NCI-H1105 treated with DMSO at 0.1 percent for 48 hours (cell line): ENCODE results near the gene SMC6.

ENCODE experiments used
- DNase-seq: peaks from one replicate; lab custom pipeline; 2025; lab: John Stamatoyannopoulos, UW

Gene SMC6

GRCh38 chr2:17717666-17718065 is 35.9 kb downstream of the SMC6 start:
- no peak for DNase-seq

DNA sequence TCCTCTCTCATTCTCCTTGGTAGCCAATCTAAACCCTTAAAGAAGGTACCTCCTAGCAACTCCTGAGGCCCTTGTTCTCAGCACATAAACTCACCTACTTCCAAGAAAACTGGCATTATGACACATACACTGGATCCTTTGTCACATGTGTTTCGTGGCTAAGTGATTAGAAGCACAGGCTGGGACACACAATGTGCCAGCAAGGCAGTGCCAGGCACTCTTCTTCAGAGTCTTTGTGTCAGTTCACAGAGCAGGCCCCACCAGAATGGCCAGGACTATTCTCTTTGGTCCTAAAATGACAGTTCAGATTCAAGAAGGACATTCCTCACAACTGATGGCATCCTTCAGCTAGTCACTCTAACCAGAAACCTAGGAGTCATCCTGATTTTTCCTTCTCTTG is 40.3 kb downstream of the SMC6 start:
- DNase-seq, result no peak

- DNase-seq, result no peak
Measured at GRCh38 chr2:17710547-17711248, 42.9 kb downstream of the SMC6 start.

GRCh38 chr2:17709897-17710296 is 43.7 kb downstream of the SMC6 start:
- no peak for DNase-seq

- DNase-seq, result no peak
Measured at GRCh38 chr2:17708501-17708900, 45.1 kb downstream of the SMC6 start.

GRCh38 chr2:17706845-17707244 is 46.8 kb downstream of the SMC6 start:
- DNase-seq, result no peak

DNA sequence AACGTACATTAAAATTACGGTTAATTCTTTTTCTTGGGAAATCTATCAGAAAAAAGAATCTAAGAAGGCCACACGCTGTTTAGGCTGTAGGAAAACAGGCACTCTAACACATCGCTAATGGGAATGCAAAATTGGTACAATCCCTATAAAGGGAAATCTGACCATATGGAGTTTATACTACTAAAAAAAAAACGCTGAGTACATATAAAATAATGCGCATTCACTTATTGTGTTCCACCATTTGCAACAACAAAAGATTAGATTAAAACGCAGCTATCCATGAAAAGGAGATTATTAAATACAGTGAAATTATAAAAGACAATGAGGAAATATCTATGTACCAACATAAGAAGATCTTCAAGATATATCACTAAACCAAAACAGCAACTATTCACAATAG is 62.8 kb downstream of the SMC6 start:
- no peak for DNase-seq

DNA sequence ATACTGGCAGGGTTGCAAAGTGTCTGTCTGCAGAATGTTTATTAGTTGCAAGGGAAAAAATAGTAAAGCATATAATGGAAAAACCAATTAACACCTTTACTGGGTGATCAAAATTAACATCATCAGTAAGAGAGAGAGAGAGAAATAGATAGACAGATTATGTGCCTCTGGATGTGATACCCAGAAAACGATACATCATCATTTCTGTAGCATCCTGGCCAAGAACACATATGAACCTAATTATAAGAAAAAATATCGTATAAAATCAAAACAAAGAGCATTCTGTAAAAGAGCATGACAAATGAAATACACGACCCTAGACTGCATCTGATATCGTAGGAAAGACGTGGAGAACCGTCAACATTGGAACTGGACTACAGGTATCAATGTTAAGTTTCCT is 64.6 kb downstream of the SMC6 start:
- DNase-seq, result no peak

DNA sequence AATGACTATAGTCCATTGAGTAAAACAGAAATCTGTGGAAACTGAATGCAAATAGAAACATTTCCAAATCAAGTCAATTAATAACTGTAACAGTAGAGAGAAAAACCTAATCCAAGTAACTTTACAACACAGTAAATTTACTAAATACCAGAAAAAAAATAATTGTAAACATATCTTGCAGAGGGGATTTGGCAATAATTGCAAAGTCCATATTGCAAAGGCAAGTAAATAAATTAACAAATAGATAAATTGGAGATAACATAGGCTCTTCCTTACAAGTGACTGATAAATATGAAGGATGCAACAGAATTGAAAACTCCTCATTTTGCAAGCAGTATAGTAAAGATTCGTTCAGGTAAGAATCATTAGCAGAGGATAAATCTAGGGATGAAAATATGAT is 65.0 kb downstream of the SMC6 start:
- DNase-seq, result no peak

DNA sequence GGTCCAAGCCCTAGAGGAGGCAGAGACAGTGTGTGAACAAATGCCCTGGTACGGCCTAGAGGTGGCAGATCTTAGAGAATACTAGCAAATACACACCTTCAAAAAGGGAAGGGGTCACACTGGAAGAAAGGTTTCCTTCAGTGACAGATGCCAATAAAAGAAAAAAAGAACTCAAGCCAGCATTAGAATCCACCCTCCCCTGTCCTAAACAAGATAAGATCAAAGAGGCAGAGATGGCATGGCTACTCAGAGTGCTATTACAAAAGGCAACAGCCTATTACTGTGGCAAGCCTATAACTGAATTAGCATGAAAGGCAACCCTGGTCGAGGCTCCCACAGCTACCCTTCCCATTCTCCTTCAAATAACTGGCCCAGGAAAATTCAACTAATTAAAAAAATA is 69.6 kb downstream of the SMC6 start:
- DNase-seq, result no peak

- DNase-seq, result no peak
Measured at GRCh38 chr2:17682098-17682857, 71.3 kb downstream of the SMC6 start.

DNA sequence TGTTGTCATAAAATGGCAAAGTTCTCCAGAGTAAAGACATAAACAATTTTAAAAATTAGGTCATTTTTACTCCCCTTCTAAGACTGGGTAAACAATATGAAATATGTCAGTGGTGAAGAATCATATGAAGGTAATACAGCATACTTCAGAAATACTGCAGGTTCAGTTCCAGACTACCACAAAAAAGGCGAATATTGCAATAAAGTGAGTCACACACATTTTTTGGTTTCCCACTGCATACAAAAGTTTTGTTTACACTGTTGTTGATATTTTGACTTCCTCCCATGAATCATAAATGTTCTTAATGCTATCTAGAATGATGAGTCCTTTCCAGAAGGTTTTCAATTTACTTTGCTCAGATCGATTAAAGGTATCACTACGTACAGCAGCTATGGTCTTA is 73.5 kb downstream of the SMC6 start:
- no peak for DNase-seq

DNA sequence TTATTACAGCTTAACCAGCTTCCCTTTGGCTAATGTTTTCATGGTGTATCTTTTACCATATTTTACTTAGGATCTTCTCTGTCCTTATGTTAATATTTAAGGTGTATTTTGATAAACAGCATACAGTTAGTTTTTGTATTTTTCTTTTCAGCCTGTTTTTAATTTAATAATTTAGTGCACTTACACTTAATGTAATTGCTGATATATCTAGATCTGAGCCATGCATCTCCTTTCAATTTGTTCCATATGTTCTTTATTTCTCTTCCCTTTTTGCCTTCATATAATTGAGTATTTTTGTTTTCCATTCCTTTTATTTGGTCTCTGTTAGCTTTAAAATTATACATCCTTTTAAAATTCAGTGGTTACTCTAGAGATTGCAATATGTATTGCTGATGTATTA is 78.8 kb downstream of the SMC6 start:
- DNase-seq, result no peak

GRCh38 chr2:17672583-17673317 is 80.9 kb downstream of the SMC6 start:
- no peak for DNase-seq

DNA sequence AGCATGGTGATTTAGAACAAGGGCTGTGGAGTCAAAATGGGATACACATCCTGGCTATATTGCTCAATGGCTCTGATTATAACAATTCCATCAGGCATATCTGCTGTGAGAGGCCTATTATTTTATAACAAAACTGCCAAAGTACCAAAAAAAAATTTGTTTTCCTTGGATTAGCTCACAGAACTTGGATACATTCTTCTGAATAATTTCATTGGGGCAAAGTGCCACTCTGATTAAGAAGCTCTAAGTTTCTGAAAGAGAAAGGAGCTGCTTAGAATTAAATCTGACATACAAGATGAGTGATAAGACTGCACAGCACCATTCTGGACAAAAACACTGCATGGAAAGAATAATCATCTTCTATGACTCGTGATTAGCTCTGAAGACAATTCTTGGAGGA is 85.7 kb downstream of the SMC6 start:
- no peak for DNase-seq

DNA sequence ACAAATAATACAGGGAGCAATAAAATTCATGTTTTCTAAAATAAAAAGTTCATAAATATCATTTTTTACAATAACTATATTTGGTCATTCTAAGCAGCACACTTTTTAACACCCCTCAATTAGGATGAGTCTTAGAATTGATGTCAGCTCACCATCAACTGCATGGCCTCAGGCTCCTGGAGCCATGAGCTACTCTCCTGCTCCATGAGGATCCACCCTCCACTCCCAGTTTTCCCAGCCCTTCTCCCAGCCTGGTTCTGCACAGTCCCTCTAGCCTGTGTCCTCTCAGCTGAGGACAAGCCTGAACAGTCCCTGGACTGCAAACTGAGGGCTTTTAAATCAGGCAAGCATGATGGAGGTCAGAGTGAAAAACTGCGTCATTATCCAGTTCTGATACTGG is 89.1 kb downstream of the SMC6 start:
- no peak for DNase-seq

- no peak for DNase-seq
Measured at GRCh38 chr2:17662723-17663122, 90.9 kb downstream of the SMC6 start.

GRCh38 chr2:17661460-17661859 is 92.2 kb downstream of the SMC6 start:
- DNase-seq, result no peak

- DNase-seq, result no peak
Measured at GRCh38 chr2:17660219-17660618, 93.4 kb downstream of the SMC6 start.

DNA sequence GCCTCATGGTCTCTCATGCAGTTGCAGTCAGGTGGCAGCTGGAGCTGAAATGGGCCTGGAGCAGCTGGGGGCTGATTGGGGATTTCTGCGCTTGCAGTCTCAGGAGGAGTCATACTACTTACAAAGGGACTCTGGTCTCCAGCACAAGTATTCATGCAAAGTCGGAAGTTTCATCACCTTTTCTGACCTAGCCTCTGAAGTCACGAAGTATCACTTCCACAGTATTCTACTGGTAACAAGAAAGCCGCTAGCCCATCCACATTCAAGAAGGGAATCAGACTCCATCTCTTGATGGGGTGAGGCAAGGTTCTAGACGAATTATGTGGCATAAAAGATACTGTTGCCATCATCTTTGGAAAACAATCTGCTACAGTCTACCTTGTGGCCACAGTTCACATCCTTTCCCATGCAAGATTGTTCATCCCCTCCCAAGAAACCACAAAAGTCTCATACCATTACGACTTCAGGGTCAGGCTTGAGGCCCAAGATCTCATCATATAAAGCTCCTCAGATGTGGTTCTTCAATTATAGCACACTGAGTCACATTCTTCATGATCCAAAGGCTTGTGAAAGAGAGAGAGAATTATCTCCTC is 95.3 kb downstream of the SMC6 start:
- no peak for DNase-seq

DNA sequence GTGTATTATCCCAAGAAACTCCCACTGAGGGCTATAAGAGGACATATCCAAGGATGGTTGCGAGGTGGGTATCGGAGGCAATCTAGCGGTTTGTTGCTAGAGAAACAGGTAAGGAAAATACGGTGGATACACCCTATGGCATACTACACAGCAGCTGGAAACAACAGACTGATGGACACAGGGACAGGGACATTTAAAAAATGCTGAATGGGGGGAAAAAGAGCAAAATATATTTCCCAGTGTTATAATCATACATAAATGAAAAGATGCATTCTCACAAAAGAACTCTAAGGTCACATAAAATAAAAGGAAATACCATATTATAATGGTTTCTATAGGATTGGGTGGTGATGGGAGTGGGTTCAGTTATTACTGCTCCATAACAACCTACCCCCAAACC is 95.9 kb downstream of the SMC6 start:
- no peak for DNase-seq

GRCh38 chr2:17652681-17653394 is 100.8 kb downstream of the SMC6 start:
- DNase-seq, result no peak
